ENCODE results near the gene CCDC78. TPM values are rescaled to one million over a fixed set of nuclear protein-coding genes. Genes with fewer than 3 reads are reported as not detected.

The CCDC78 gene
- total RNA-seq, 4 donors from 2014 or later: 0.40 to 24.3 (median 0.98) TPM

GRCh38 chr16:767743-768235 lies 41.5 kb upstream of the CCDC78 start:
- H3K9me3 ChIP-seq: no peaks in the 10 kb centered on the region
- peaks cover 12% of the 10 kb centered on the region for H3K27me3 ChIP-seq
- no peak overlapping the region for H3K27ac ChIP-seq
- 55% methylated on average over 13 of the region's 38 CpGs; no CpG with 5 or more reads in 1 of the 2 donors for WGBS, 2 donors (ENCODE audit: low coverage in 1 of 2)
- in situ Hi-C loops (cut with MboI; ENCODE audit: low pct_ligation_motif_present in 1 of 4, low pct_unique_long_range_greater_than_20kb in 1 of 4, low sequenced_read_pairs in 3 of 4): no loop called here
- TF ChIP-seq EP300 (IDR thresholded peaks at IDR 0.05; ENCODE audit: low read depth) (no peak), CTCF (IDR thresholded peaks at IDR 0.05) (no peak), POLR2A (IDR thresholded peaks at IDR 0.05) (no peak), POLR2AphosphoS5 (IDR thresholded peaks at IDR 0.05) (no peak)
- intact Hi-C loops (cut with DNase I; ENCODE audit: low total_unique reads): no loop called here
- DNase-seq: no peak
- H3K4me1 ChIP-seq: no peaks in the 10 kb centered on the region
- H3K36me3 ChIP-seq: no peaks in the 10 kb centered on the region
- no peak overlapping the region for H3K4me3 ChIP-seq

GRCh38 chr16:766820-767640 lies 40.8 kb upstream of the CCDC78 start:
- WGBS, 2 donors (ENCODE audit: low coverage in 1 of 2): 74% methylated on average over 8 of the region's 48 CpGs; no CpG with 5 or more reads in 1 of the 2 donors
- peaks cover 20% of the 10 kb centered on the region for H3K27me3 ChIP-seq
- H3K36me3 ChIP-seq: no peaks in the 10 kb centered on the region
- no peak overlapping the region for H3K4me3 ChIP-seq
- TF ChIP-seq EP300 (IDR thresholded peaks at IDR 0.05; ENCODE audit: low read depth) (no peak), POLR2A (IDR thresholded peaks at IDR 0.05) (no peak), CTCF (IDR thresholded peaks at IDR 0.05) (no peak), POLR2AphosphoS5 (IDR thresholded peaks at IDR 0.05) (no peak)
- in situ Hi-C loops (cut with MboI; ENCODE audit: low pct_ligation_motif_present in 1 of 4, low pct_unique_long_range_greater_than_20kb in 1 of 4, low sequenced_read_pairs in 3 of 4): no loop called here
- intact Hi-C loops (cut with DNase I; ENCODE audit: low total_unique reads): no loop called here
- no peak overlapping the region for H3K27ac ChIP-seq
- DNase-seq: no peak
- no peaks in the 10 kb centered on the region for H3K9me3 ChIP-seq
- no peaks in the 10 kb centered on the region for H3K4me1 ChIP-seq

GRCh38 chr16:766008-766819 lies 40.0 kb upstream of the CCDC78 start:
- TF ChIP-seq EP300 (IDR thresholded peaks at IDR 0.05; ENCODE audit: low read depth) (no peak), POLR2AphosphoS5 (IDR thresholded peaks at IDR 0.05) (no peak), POLR2A (IDR thresholded peaks at IDR 0.05) (no peak), CTCF (IDR thresholded peaks at IDR 0.05) (no peak)
- no peak overlapping the region for H3K27ac ChIP-seq
- DNase-seq: no peak
- WGBS, 2 donors (ENCODE audit: low coverage in 1 of 2): 85% methylated on average over 28 of the region's 29 CpGs; no CpG with 5 or more reads in 1 of the 2 donors
- peaks cover 28% of the 10 kb centered on the region for H3K27me3 ChIP-seq
- in situ Hi-C loops (cut with MboI; ENCODE audit: low pct_ligation_motif_present in 1 of 4, low pct_unique_long_range_greater_than_20kb in 1 of 4, low sequenced_read_pairs in 3 of 4) (no loop called here), intact Hi-C loops (cut with DNase I; ENCODE audit: low total_unique reads) (no loop called here)
- no peaks in the 10 kb centered on the region for H3K9me3 ChIP-seq
- H3K4me3 ChIP-seq: no peak overlapping the region
- no peaks in the 10 kb centered on the region for H3K4me1 ChIP-seq
- no peaks in the 10 kb centered on the region for H3K36me3 ChIP-seq

GRCh38 chr16:765488-765865 lies 39.2 kb upstream of the CCDC78 start:
- intact Hi-C loops (cut with DNase I; ENCODE audit: low total_unique reads) (no loop called here), in situ Hi-C loops (cut with MboI; ENCODE audit: low pct_ligation_motif_present in 1 of 4, low pct_unique_long_range_greater_than_20kb in 1 of 4, low sequenced_read_pairs in 3 of 4) (no loop called here)
- no peaks in the 10 kb centered on the region for H3K9me3 ChIP-seq
- no peak for TF ChIP-seq CTCF (IDR thresholded peaks at IDR 0.05)
- no peak for TF ChIP-seq POLR2AphosphoS5 (IDR thresholded peaks at IDR 0.05)
- TF ChIP-seq EP300 (IDR thresholded peaks at IDR 0.05; ENCODE audit: low read depth): no peak
- TF ChIP-seq POLR2A (IDR thresholded peaks at IDR 0.05): no peak
- DNase-seq: no peak
- peaks cover 35% of the 10 kb centered on the region for H3K27me3 ChIP-seq
- H3K27ac ChIP-seq: no peak overlapping the region
- no peak overlapping the region for H3K4me3 ChIP-seq
- no peaks in the 10 kb centered on the region for H3K4me1 ChIP-seq
- H3K36me3 ChIP-seq: no peaks in the 10 kb centered on the region
- 90 to 93% methylated on average over 4 to 14 of the region's 29 CpGs for WGBS, 2 donors (ENCODE audit: low coverage in 1 of 2)

Measured in transverse colon (tissue), 4 donors.